Astrocyte (in vitro differentiated cells and primary cell): Measurements from ENCODE around the gene STX1A.

ENCODE experiments used
- CTCF ChIP-seq: IDR thresholded peaks from 2 replicates; pipeline ENCODE4 v1.5.1; 2011; ENCODE audit warnings: low read depth, mild to moderate bottlenecking, inconsistent platforms, low read length, moderate library complexity; ENCODE audit not compliant: insufficient read depth
- EZH2 ChIP-seq: IDR thresholded peaks from 2 replicates; pipeline ENCODE4 v1.6.1; 2012; ENCODE audit warnings: mild to moderate bottlenecking, low read length, inconsistent platforms; ENCODE audit not compliant: insufficient read depth

GRCh38 chr7:73766556-73767229 is 47.2 kb upstream of the STX1A start:
- no peak for TF ChIP-seq CTCF
- TF ChIP-seq EZH2 = no peak
